H9 (cell line): ENCODE data around the gene HAUS1. TPM values are rescaled to one million over a fixed set of nuclear protein-coding genes. Genes with fewer than 3 reads are reported as not detected.

Source experiments
- DNase-seq: peaks from one replicate; pipeline ENCODE4 v3.0.0-alpha.2; 2017
- H2AFZ ChIP-seq: one replicate; pipeline ENCODE4 v1.6.1; 2013; ENCODE audit warnings: mild to moderate bottlenecking, low read length, control low read depth, moderate library complexity
- H2AK5ac ChIP-seq: 2 replicates; pipeline ENCODE4 v1.6.1; 2013; ENCODE audit warnings: low read length, control low read depth, mixed read lengths; ENCODE audit not compliant: insufficient read length
- H2BK120ac ChIP-seq: one replicate; pipeline ENCODE4 v1.6.1; 2013; ENCODE audit warnings: low read depth, mild to moderate bottlenecking, low read length, control low read depth, inconsistent platforms; ENCODE audit not compliant: poor library complexity, severe bottlenecking
- H2BK12ac ChIP-seq: 2 replicates; pipeline ENCODE4 v1.6.1; 2013; ENCODE audit warnings: low read length, control low read depth, mixed read lengths, low read depth; ENCODE audit not compliant: insufficient read length
- H2BK15ac ChIP-seq: 2 replicates; pipeline ENCODE4 v1.6.1; 2013; ENCODE audit warnings: low read depth, low read length, control low read depth
- H2BK20ac ChIP-seq: one replicate; pipeline ENCODE4 v1.6.1; 2013; ENCODE audit warnings: low read depth, mild to moderate bottlenecking, low read length, control low read depth, inconsistent platforms; ENCODE audit not compliant: poor library complexity, severe bottlenecking
- H2BK5ac ChIP-seq: 2 replicates; pipeline ENCODE4 v1.6.1; 2013; ENCODE audit warnings: low read length, control low read depth, mixed read lengths; ENCODE audit not compliant: insufficient read length
- H3K14ac ChIP-seq: 2 replicates; pipeline ENCODE4 v1.6.1; 2013; ENCODE audit warnings: low read length, control low read depth; ENCODE audit not compliant: insufficient read depth
- H3K18ac ChIP-seq: 2 replicates; pipeline ENCODE4 v1.6.1; 2013; ENCODE audit warnings: low read depth, mild to moderate bottlenecking, mixed read lengths, low read length, control low read depth; ENCODE audit not compliant: insufficient read length
- H3K23ac ChIP-seq: 2 replicates; pipeline ENCODE4 v1.6.1; 2013; ENCODE audit warnings: low read length, control low read depth, mixed read lengths, low read depth; ENCODE audit not compliant: insufficient read length
- H3K23me2 ChIP-seq: 2 replicates; pipeline ENCODE4 v1.6.1; 2013; ENCODE audit warnings: low read depth, mild to moderate bottlenecking, mixed read lengths, low read length, control low read depth; ENCODE audit not compliant: insufficient read length, poor library complexity, severe bottlenecking
- H3K27ac ChIP-seq: 2 replicates; pipeline ENCODE4 v1.5.1; 2013; ENCODE audit warnings: low read length, control low read depth, mixed read lengths, low read depth; ENCODE audit not compliant: insufficient read length
- H3K27me3 ChIP-seq: 2 replicates; pipeline ENCODE4 v1.6.1; 2013; ENCODE audit warnings: low read length, control low read depth, inconsistent platforms; ENCODE audit not compliant: insufficient read depth
- H3K4ac ChIP-seq: 2 replicates; pipeline ENCODE4 v1.6.1; 2013; ENCODE audit warnings: low read depth, mild to moderate bottlenecking, control low read depth, inconsistent platforms, low read length, moderate library complexity
- H3K4me1 ChIP-seq: 2 replicates; pipeline ENCODE4 v1.6.1; 2013; ENCODE audit warnings: low read length, control low read depth, inconsistent platforms; ENCODE audit not compliant: insufficient read depth
- H3K4me2 ChIP-seq: 2 replicates; pipeline ENCODE4 v1.6.1; 2013; ENCODE audit warnings: low read length, control low read depth, mixed read lengths; ENCODE audit not compliant: insufficient read length, insufficient read depth
- H3K56ac ChIP-seq: 2 replicates; pipeline ENCODE4 v1.6.1; 2013; ENCODE audit warnings: low read depth, mild to moderate bottlenecking, mixed read lengths, low read length, control low read depth; ENCODE audit not compliant: insufficient read length
- H3K79me1 ChIP-seq: 2 replicates; pipeline ENCODE4 v1.6.1; 2013; ENCODE audit warnings: low read depth, mild to moderate bottlenecking, moderate library complexity, low read length, control low read depth, inconsistent platforms; ENCODE audit not compliant: insufficient read depth, poor library complexity, severe bottlenecking
- H3K79me2 ChIP-seq: 2 replicates; pipeline ENCODE4 v1.6.1; 2013; ENCODE audit warnings: low read length, control low read depth, inconsistent platforms; ENCODE audit not compliant: insufficient read depth
- H3K9ac ChIP-seq: 2 replicates; pipeline ENCODE4 v1.6.1; 2013; ENCODE audit warnings: low read length, control low read depth, mixed read lengths; ENCODE audit not compliant: insufficient read length; ENCODE audit errors: extremely low read depth
- H3K9me3 ChIP-seq: one replicate; pipeline ENCODE4 v1.6.1; 2013; ENCODE audit warnings: low read depth, low read length, inconsistent platforms; ENCODE audit not compliant: control insufficient read depth
- H3T11ph ChIP-seq: one replicate; pipeline ENCODE4 v1.6.1; 2013; ENCODE audit warnings: mild to moderate bottlenecking, low read length, control low read depth, inconsistent platforms
- H4K20me1 ChIP-seq: one replicate; pipeline ENCODE4 v1.6.1; 2013; ENCODE audit not compliant: control insufficient read depth, insufficient read length, insufficient read depth
- H4K5ac ChIP-seq: 2 replicates; pipeline ENCODE4 v1.6.1; 2013; ENCODE audit warnings: low read depth, mild to moderate bottlenecking, mixed read lengths, low read length, control low read depth; ENCODE audit not compliant: insufficient read length
- H4K8ac ChIP-seq: replicated peaks from 2 replicates; pipeline ENCODE4 v1.6.1; 2013; ENCODE audit warnings: low read length, control low read depth, mixed read lengths, low read depth; ENCODE audit not compliant: insufficient read length
- H4K91ac ChIP-seq: 2 replicates; pipeline ENCODE4 v1.6.1; 2013; ENCODE audit warnings: low read depth, mild to moderate bottlenecking, moderate library complexity, mixed read lengths, low read length, control low read depth; ENCODE audit not compliant: insufficient read length
- H3K27ac Mint-ChIP-seq, 3 experiments: 2 replicates in 2 of 3; 3 replicates in 1 of 3; pipeline ENCODE4 v1.8.0; 2020 to 2021; ENCODE audit warnings: mixed read lengths in 3 of 3, mild to moderate bottlenecking in 1 of 3, moderate library complexity in 1 of 3
- H3K27me3 Mint-ChIP-seq: 2 replicates; pipeline ENCODE4 v1.8.0; 2021; ENCODE audit warnings: low read depth, mild to moderate bottlenecking, moderate library complexity, mixed read lengths
- H3K36me3 Mint-ChIP-seq, 3 experiments: 2 replicates in 2 of 3; 3 replicates in 1 of 3; pipeline ENCODE4 v1.8.0; 2020 to 2021; ENCODE audit warnings: low read depth in 3 of 3, mixed read lengths in 3 of 3; ENCODE audit not compliant: insufficient read depth in 1 of 3
- H3K4me1 Mint-ChIP-seq, 2 experiments: 2 replicates each; pipeline ENCODE4 v1.8.0; 2020; ENCODE audit warnings: mixed read lengths in 2 of 2
- H3K4me3 Mint-ChIP-seq, 2 experiments: 2 replicates in 1 of 2; 3 replicates in 1 of 2; pipeline ENCODE4 v1.8.0; 2020 to 2021; ENCODE audit warnings: mild to moderate bottlenecking in 2 of 2, mixed read lengths in 2 of 2, moderate library complexity in 1 of 2
- H3K9me3 Mint-ChIP-seq, 2 experiments: 2 replicates in 1 of 2; 3 replicates in 1 of 2; pipeline ENCODE4 v1.8.0; 2020; ENCODE audit warnings: mild to moderate bottlenecking in 2 of 2, mixed read lengths in 2 of 2, moderate library complexity in 1 of 2
- CTCF ChIP-seq: fragments of 200-600 bp; sonication (generic); conservative IDR thresholded peaks from 3 replicates; pipeline ENCODE4 v1.8.0; 2021; ENCODE audit warnings: antibody characterized with exemption, mild to moderate bottlenecking
- whole genome bisulfite sequencing: extraction: QIAGEN DNeasy Blood & Tissue Kit; methylation state at CpG from one replicate; pipeline ENCODE4 v1.1.7; 2013; ENCODE audit warnings: missing lambda C conversion rate, low lambda C conversion rate, mixed read lengths; ENCODE audit not compliant: insufficient read length; ENCODE audit errors: extremely low coverage; 5-methylcytosine and 5-hydroxymethylcytosine counted together
- total RNA-seq: library from RNA; stranded (reverse); gene quantifications from 2 replicates; pipeline ENCODE4 v1.2.1, GENCODE V29; 2021

The HAUS1 gene
- total RNA-seq, 1 experiment from 2014 or later = 87.0 TPM

GRCh38 chr18:46155641-46156051 lies 51.5 kb downstream of the HAUS1 start:
- no peak overlapping the region for H3K4me3 Mint-ChIP-seq
- H3K4ac ChIP-seq = no peak overlapping the region
- H3K4me1 ChIP-seq = peaks cover 5% of the 10 kb centered on the region; the same call in 1 of the 2 replicates
- peaks cover 26 to 31% of the 10 kb centered on the region in 2 experiments for H3K4me1 Mint-ChIP-seq
- DNase-seq = no peak
- no peak overlapping the region for H4K5ac ChIP-seq
- H3K27me3 Mint-ChIP-seq = peaks cover 2% of the 10 kb centered on the region; the same call in 1 of the 2 replicates
- H3K9me3 ChIP-seq = no peaks in the 10 kb centered on the region
- H3K79me1 ChIP-seq = no peaks in the 10 kb centered on the region
- peaks cover 0 to 4% (median 0%) of the 10 kb centered on the region in 3 experiments; a peak in 2 of 7 replicates for H3K36me3 Mint-ChIP-seq
- H3K23ac ChIP-seq = no peak overlapping the region
- H3K27me3 ChIP-seq = no peaks in the 10 kb centered on the region
- no CpG with 5 or more reads among the region's 2 CpGs for WGBS
- no peak overlapping the region for H2AK5ac ChIP-seq
- no peak overlapping the region for H4K91ac ChIP-seq
- H3K27ac Mint-ChIP-seq = no peak overlapping the region
- no peak overlapping the region for H4K8ac ChIP-seq
- no peak overlapping the region for H2BK20ac ChIP-seq
- no peak overlapping the region for H3K4me2 ChIP-seq
- no peak overlapping the region for H2BK15ac ChIP-seq
- H2AFZ ChIP-seq = no peak overlapping the region
- H3K9ac ChIP-seq = no peak overlapping the region
- H3K14ac ChIP-seq = no peak overlapping the region
- no peak for TF ChIP-seq CTCF
- no peak overlapping the region for H3K27ac ChIP-seq
- H3K79me2 ChIP-seq = no peaks in the 10 kb centered on the region
- H3K23me2 ChIP-seq = no peaks in the 10 kb centered on the region
- no peak overlapping the region for H3T11ph ChIP-seq
- H2BK120ac ChIP-seq = no peak overlapping the region
- no peak overlapping the region for H3K56ac ChIP-seq
- H3K18ac ChIP-seq = no peak overlapping the region
- H4K20me1 ChIP-seq = no peaks in the 10 kb centered on the region
- no peak overlapping the region for H2BK5ac ChIP-seq
- H3K9me3 Mint-ChIP-seq = no peaks in the 10 kb centered on the region
- H2BK12ac ChIP-seq = no peak overlapping the region
